Femur (tissue), 1 donor: Measurements from ENCODE around the gene DNAH8.
"Not testable (repeated sequence)": the region's sequence is repeated elsewhere in the genome, so short reads cannot be mapped to it uniquely, and the experiment has no call there.

ENCODE experiments used
- DNase-seq: peaks from one replicate; pipeline ENCODE4 v3.0.0-alpha.2; 2017

DNAH8 gene

GRCh38 chr6:38912378-38912777 is 197.3 kb downstream of the DNAH8 start:
- no peak for DNase-seq

- no peak for DNase-seq
Measured at GRCh38 chr6:38915205-38915925, 200.3 kb downstream of the DNAH8 start.

- DNase-seq, result not testable (repeated sequence)
Measured at GRCh38 chr6:38921540-38921939, 206.4 kb downstream of the DNAH8 start.

GRCh38 chr6:38924791-38925509 is 209.8 kb downstream of the DNAH8 start:
- no peak for DNase-seq

GRCh38 chr6:38929560-38929959 is 214.4 kb downstream of the DNAH8 start:
- no peak for DNase-seq

GRCh38 chr6:38933426-38933825 is 218.3 kb downstream of the DNAH8 start:
- no peak for DNase-seq

- no peak for DNase-seq
Measured at GRCh38 chr6:38935051-38935450, 219.9 kb downstream of the DNAH8 start.

- no peak for DNase-seq
Measured at GRCh38 chr6:38937839-38938613, 222.9 kb downstream of the DNAH8 start.

- no peak for DNase-seq
Measured at GRCh38 chr6:38938741-38939140, 223.6 kb downstream of the DNAH8 start.

GRCh38 chr6:38942442-38942841 is 227.3 kb downstream of the DNAH8 start:
- no peak for DNase-seq

- no peak for DNase-seq
Measured at GRCh38 chr6:38942965-38943364, 227.9 kb downstream of the DNAH8 start.

- no peak for DNase-seq
Measured at GRCh38 chr6:38943964-38944363, 228.9 kb downstream of the DNAH8 start.

- DNase-seq, result no peak
Measured at GRCh38 chr6:38944655-38945279, 229.7 kb downstream of the DNAH8 start.

- no peak for DNase-seq
Measured at GRCh38 chr6:38955861-38956260, 240.8 kb downstream of the DNAH8 start.

- no peak for DNase-seq
Measured at GRCh38 chr6:38957426-38957825, 242.3 kb downstream of the DNAH8 start.

- DNase-seq, result no peak
Measured at GRCh38 chr6:38959138-38959537, 244.0 kb downstream of the DNAH8 start.

- DNase-seq, result no peak
Measured at GRCh38 chr6:38968702-38969149, 253.6 kb downstream of the DNAH8 start.

GRCh38 chr6:38973178-38974057 is 258.3 kb downstream of the DNAH8 start:
- no peak for DNase-seq

GRCh38 chr6:38974389-38975151 is 259.5 kb downstream of the DNAH8 start:
- no peak for DNase-seq

- no peak for DNase-seq
Measured at GRCh38 chr6:38975621-38976049, 260.5 kb downstream of the DNAH8 start.

GRCh38 chr6:38976051-38976450 is 260.9 kb downstream of the DNAH8 start:
- DNase-seq, result no peak
